Stimulated activated CD4-positive, alpha-beta T cell treated with anti-CD3 and anti-CD28 coated beads, Interleukin-2, amount 100 ng/mL, for 48 hours (primary cell): ENCODE data around the gene COBLL1.

Experiments used
- DNase-seq, 2 donors: peaks; one replicate each; pipeline ENCODE4 v3.0.0-alpha.2; 2020

The COBLL1 gene

GRCh38 chr2:164754157-164755093 is 87.2 kb downstream of the COBLL1 start:
- no peak for DNase-seq

GRCh38 chr2:164752956-164753355 is 88.7 kb downstream of the COBLL1 start:
- DNase-seq: no peak

GRCh38 chr2:164747783-164748433 is 93.7 kb downstream of the COBLL1 start:
- no peak for DNase-seq

- no peak for DNase-seq
Observed at GRCh38 chr2:164747140-164747539, 94.5 kb downstream of the COBLL1 start.

GRCh38 chr2:164746713-164747112 is 94.9 kb downstream of the COBLL1 start:
- DNase-seq: no peak

GRCh38 chr2:164745012-164745797 is 96.4 kb downstream of the COBLL1 start:
- no peak for DNase-seq

- DNase-seq: no peak
Observed at GRCh38 chr2:164742738-164743317, 98.8 kb downstream of the COBLL1 start.

GRCh38 chr2:164739966-164740365 is 101.7 kb downstream of the COBLL1 start:
- DNase-seq: no peak

- peak in 1 of 2 donors; percentile 3 for DNase-seq
Observed at GRCh38 chr2:164737612-164738081, 104.0 kb downstream of the COBLL1 start.

GRCh38 chr2:164735309-164735919 is 106.2 kb downstream of the COBLL1 start:
- DNase-seq: no peak

- no peak for DNase-seq
Observed at GRCh38 chr2:164734196-164734595, 107.4 kb downstream of the COBLL1 start.

GRCh38 chr2:164725542-164725941 is 116.1 kb downstream of the COBLL1 start:
- no peak for DNase-seq

- no peak for DNase-seq
Observed at GRCh38 chr2:164722616-164723338, 118.8 kb downstream of the COBLL1 start.

- no peak for DNase-seq
Observed at GRCh38 chr2:164721430-164721829, 120.2 kb downstream of the COBLL1 start.

- DNase-seq: no peak
Observed at GRCh38 chr2:164719996-164720941, 121.4 kb downstream of the COBLL1 start.

GRCh38 chr2:164717000-164717803 is 124.4 kb downstream of the COBLL1 start:
- DNase-seq: no peak

- no peak for DNase-seq
Observed at GRCh38 chr2:164714471-164714870, 127.2 kb downstream of the COBLL1 start.

- DNase-seq: no peak
Observed at GRCh38 chr2:164711766-164712138, 129.9 kb downstream of the COBLL1 start.
